ENCODE results near the gene RGS10.

DNA sequence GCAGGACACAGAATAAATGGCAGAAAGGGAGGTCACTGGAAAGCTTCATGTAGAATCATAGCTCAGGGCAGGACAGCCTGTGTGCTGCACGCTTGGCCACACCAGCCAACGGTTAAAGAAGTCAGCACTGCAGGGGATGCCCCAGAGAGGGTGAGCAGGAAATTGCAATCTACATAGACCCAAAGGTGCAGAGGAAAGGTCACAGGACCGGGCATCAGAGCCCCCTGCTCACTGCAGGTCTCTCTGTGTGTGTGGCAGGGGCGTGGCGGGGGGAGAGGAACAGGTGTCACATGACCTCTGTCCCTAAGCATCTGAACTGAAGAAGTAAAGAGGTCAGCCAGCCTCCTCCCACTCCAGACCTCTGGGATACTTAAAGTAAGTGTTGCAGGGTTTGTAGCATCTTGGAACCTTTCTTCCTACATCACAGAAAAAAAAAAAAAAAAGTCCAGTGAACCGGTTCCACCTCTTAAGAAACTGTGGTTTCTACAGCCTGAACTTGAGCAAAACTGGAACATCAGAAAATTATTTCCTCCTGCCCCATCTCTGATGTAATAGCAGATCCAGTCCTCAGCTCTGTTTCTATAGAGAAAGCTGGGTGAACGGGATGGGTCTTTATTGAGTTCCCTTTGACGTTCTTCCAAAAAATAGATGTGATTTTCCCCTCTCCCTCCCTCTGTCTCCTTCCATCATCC is 64.3 kb downstream of the RGS10 start:
- TF ChIP-seq, protein P1, sequence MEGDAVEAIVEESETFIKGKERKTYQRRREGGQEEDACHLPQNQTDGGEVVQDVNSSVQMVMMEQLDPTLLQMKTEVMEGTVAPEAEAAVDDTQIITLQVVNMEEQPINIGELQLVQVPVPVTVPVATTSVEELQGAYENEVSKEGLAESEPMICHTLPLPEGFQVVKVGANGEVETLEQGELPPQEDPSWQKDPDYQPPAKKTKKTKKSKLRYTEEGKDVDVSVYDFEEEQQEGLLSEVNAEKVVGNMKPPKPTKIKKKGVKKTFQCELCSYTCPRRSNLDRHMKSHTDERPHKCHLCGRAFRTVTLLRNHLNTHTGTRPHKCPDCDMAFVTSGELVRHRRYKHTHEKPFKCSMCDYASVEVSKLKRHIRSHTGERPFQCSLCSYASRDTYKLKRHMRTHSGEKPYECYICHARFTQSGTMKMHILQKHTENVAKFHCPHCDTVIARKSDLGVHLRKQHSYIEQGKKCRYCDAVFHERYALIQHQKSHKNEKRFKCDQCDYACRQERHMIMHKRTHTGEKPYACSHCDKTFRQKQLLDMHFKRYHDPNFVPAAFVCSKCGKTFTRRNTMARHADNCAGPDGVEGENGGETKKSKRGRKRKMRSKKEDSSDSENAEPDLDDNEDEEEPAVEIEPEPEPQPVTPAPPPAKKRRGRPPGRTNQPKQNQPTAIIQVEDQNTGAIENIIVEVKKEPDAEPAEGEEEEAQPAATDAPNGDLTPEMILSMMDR (IDR thresholded peaks at IDR 0.05) = no peak
- TF ChIP-seq POLR2AphosphoS5 (IDR thresholded peaks at IDR 0.05) = no peak

All from esophagus muscularis mucosa (tissue), 3 donors.